H1 (cell line): Measurements from ENCODE around the gene SLC6A3. TPM values are rescaled to one million over a fixed set of nuclear protein-coding genes. Genes with fewer than 3 reads are reported as not detected.

Experiments used
- CTCF ChIA-PET: fragments of 300-600 bp; sonication (Branson Sonifier 250); formaldehyde crosslinking; loops from one replicate; lab custom pipeline; 2021; ENCODE audit not compliant: partially characterized antibody; lab: Charles Lee
- POLR2A ChIA-PET: fragments of 300-600 bp; sonication (Branson Sonifier 250); formaldehyde crosslinking; loops from one replicate; lab custom pipeline; 2021; ENCODE audit warnings: inconsistent platforms; ENCODE audit not compliant: partially characterized antibody; lab: Charles Lee
- DNase-seq, 2 experiments: peaks; one replicate each; pipeline versions ENCODE4 v3.0.0 to v3.0.0-alpha.2; 2010 to 2022; ENCODE audit warnings: low spot score in 2 of 2, low read depth in 1 of 2, mixed read lengths in 1 of 2
- FAIRE-seq: peaks from 2 replicates; lab custom pipeline; 2011; peaks lifted over from hg19 to GRCh38; lab: Jason Lieb, UNC
- H2AFZ ChIP-seq: 2 replicates; pipeline ENCODE4 v1.8.1; 2012; ENCODE audit warnings: low read length, inconsistent platforms
- H2AK5ac ChIP-seq: 2 replicates; pipeline ENCODE4 v1.6.1; 2013; ENCODE audit warnings: low read depth, low read length
- H2BK120ac ChIP-seq: replicated peaks from 2 replicates; pipeline ENCODE3; 2013; ENCODE audit warnings: low read depth, low read length, inconsistent platforms
- H2BK12ac ChIP-seq: 2 replicates; pipeline ENCODE4 v1.6.1; 2013; ENCODE audit warnings: low read depth, low read length
- H2BK15ac ChIP-seq: 2 replicates; pipeline ENCODE4 v1.6.1; 2013; ENCODE audit warnings: low read length
- H2BK20ac ChIP-seq: 2 replicates; pipeline ENCODE4 v1.6.1; 2013; ENCODE audit warnings: low read length
- H2BK5ac ChIP-seq: 2 replicates; pipeline ENCODE4 v1.6.1; 2013; ENCODE audit warnings: low read depth, low read length
- H3K14ac ChIP-seq: 2 replicates; pipeline ENCODE4 v1.6.1; 2013; ENCODE audit warnings: inconsistent platforms; ENCODE audit not compliant: insufficient read length
- H3K18ac ChIP-seq: 2 replicates; pipeline ENCODE4 v1.6.1; 2013; ENCODE audit warnings: low read length; ENCODE audit errors: extremely low read depth
- H3K23ac ChIP-seq: 2 replicates; pipeline ENCODE4 v1.6.1; 2013; ENCODE audit warnings: inconsistent platforms; ENCODE audit not compliant: insufficient read length
- H3K23me2 ChIP-seq: 2 replicates; pipeline ENCODE4 v1.6.1; 2013; ENCODE audit warnings: low read depth, low read length
- H3K27ac ChIP-seq: 2 replicates; pipeline ENCODE4 v1.6.1; 2011; ENCODE audit warnings: low read depth, low read length, inconsistent platforms
- H3K27me3 ChIP-seq, 4 experiments: replicated peaks in 1 of 4; 1 replicate in 1 of 4; 2 replicates in 3 of 4; pipeline versions ENCODE4 v1.6.1 to v1.8.1; 2011 to 2013; ENCODE audit warnings: low read length in 3 of 4, mild to moderate bottlenecking in 3 of 4, inconsistent platforms in 2 of 4, mixed read lengths in 2 of 4, moderate library complexity in 1 of 4; ENCODE audit not compliant: control insufficient read depth in 3 of 4, insufficient read depth in 3 of 4; ENCODE audit errors: extremely low read depth in 1 of 4
- H3K36me3 ChIP-seq, 4 experiments: 2 replicates each; pipeline versions ENCODE4 v1.6.1 to v1.8.1; 2011 to 2013; ENCODE audit warnings: mild to moderate bottlenecking in 4 of 4, low read length in 3 of 4, moderate library complexity in 2 of 4, control low read depth in 1 of 4, inconsistent platforms in 1 of 4; ENCODE audit not compliant: insufficient read depth in 4 of 4, control insufficient read depth in 2 of 4
- H3K4ac ChIP-seq: replicated peaks from 2 replicates; pipeline ENCODE3; 2013; ENCODE audit warnings: low read length, low read depth, mixed read lengths, inconsistent platforms; ENCODE audit not compliant: insufficient read length
- H3K4me1 ChIP-seq, 4 experiments: replicated peaks in 1 of 4; 1 replicate in 1 of 4; 2 replicates in 3 of 4; pipeline versions ENCODE4 v1.6.1 to v1.8.1; 2011 to 2013; ENCODE audit warnings: low read length in 3 of 4, inconsistent platforms in 2 of 4, mixed read lengths in 1 of 4; ENCODE audit not compliant: insufficient read depth in 4 of 4, control insufficient read depth in 3 of 4
- H3K4me2 ChIP-seq, 2 experiments: 2 replicates each; pipeline versions ENCODE4 v1.6.1 to v1.8.1; 2011 to 2013; ENCODE audit warnings: low read depth in 2 of 2, low read length in 2 of 2, control low read depth in 1 of 2, inconsistent platforms in 1 of 2, mild to moderate bottlenecking in 1 of 2; ENCODE audit not compliant: insufficient read depth in 1 of 2
- H3K4me3 ChIP-seq, 4 experiments: fragments of 200-600, 300-600 bp in 1 of 4; sonication (generic), shearing (Covaris generic), sonication (Bioruptor Twin) in 1 of 4; 2 replicates each; pipeline versions ENCODE4 v1.5.1 to v1.8.1; 2011 to 2016; ENCODE audit warnings: low read length in 4 of 4, low read depth in 3 of 4, control low read depth in 2 of 4, inconsistent platforms in 2 of 4, mild to moderate bottlenecking in 2 of 4, mixed read lengths in 1 of 4, moderate library complexity in 1 of 4; ENCODE audit not compliant: insufficient read depth in 2 of 4; ENCODE audit errors: extremely low read depth in 1 of 4
- H3K56ac ChIP-seq: replicated peaks from 2 replicates; pipeline ENCODE3; 2013; ENCODE audit warnings: low read depth, mild to moderate bottlenecking, mixed read lengths, low read length, inconsistent platforms; ENCODE audit not compliant: insufficient read length
- H3K79me1 ChIP-seq: 2 replicates; pipeline ENCODE4 v1.6.1; 2013; ENCODE audit warnings: low read depth, low read length, control low read depth
- H3K79me2 ChIP-seq, 2 experiments: 2 replicates each; pipeline versions ENCODE4 v1.6.1 to v1.8.1; 2012 to 2013; ENCODE audit warnings: low read length in 2 of 2, mild to moderate bottlenecking in 2 of 2, inconsistent platforms in 1 of 2; ENCODE audit not compliant: insufficient read depth in 2 of 2, control insufficient read depth in 1 of 2
- H3K9ac ChIP-seq, 4 experiments: replicated peaks in 1 of 4; 1 replicate in 1 of 4; 2 replicates in 3 of 4; pipeline versions ENCODE4 v1.6.1 to v1.8.1; 2011 to 2013; ENCODE audit warnings: low read depth in 3 of 4, low read length in 3 of 4, control low read depth in 2 of 4, mild to moderate bottlenecking in 2 of 4, moderate library complexity in 2 of 4, inconsistent platforms in 1 of 4; ENCODE audit errors: extremely low read depth in 1 of 4
- H3K9me3 ChIP-seq, 2 experiments: 2 replicates each; pipeline versions ENCODE4 v1.6.1 to v1.8.1; 2012 to 2013; ENCODE audit warnings: mild to moderate bottlenecking in 2 of 2, moderate library complexity in 2 of 2, control low read depth in 1 of 2, inconsistent platforms in 1 of 2, low read depth in 1 of 2, low read length in 1 of 2, mixed read lengths in 1 of 2; ENCODE audit not compliant: insufficient read depth in 2 of 2
- H4K20me1 ChIP-seq, 2 experiments: replicated peaks in 1 of 2; 2 replicates each; pipeline versions ENCODE3 to v1.8.1; 2011 to 2013; ENCODE audit warnings: inconsistent platforms in 2 of 2, low read length in 2 of 2, mild to moderate bottlenecking in 1 of 2; ENCODE audit not compliant: insufficient read depth in 2 of 2, control insufficient read depth in 1 of 2
- H4K5ac ChIP-seq: 2 replicates; pipeline ENCODE4 v1.6.1; 2013; ENCODE audit warnings: low read length, low read depth, mixed read lengths, inconsistent platforms; ENCODE audit not compliant: insufficient read length
- H4K8ac ChIP-seq: 2 replicates; pipeline ENCODE4 v1.8.0; 2013; ENCODE audit warnings: mild to moderate bottlenecking, moderate library complexity, low read length, inconsistent platforms; ENCODE audit not compliant: insufficient read depth; ENCODE audit errors: extremely low read depth
- H4K91ac ChIP-seq: replicated peaks from 2 replicates; pipeline ENCODE3; 2013; ENCODE audit warnings: low read length, mixed read lengths, inconsistent platforms; ENCODE audit not compliant: insufficient read length
- CHD2 ChIP-seq: IDR thresholded peaks from 2 replicates; pipeline ENCODE4 v1.6.1; 2012; ENCODE audit warnings: low read length, improper control_type of control experiment
- POLR2AphosphoS5 ChIP-seq: IDR thresholded peaks from 2 replicates; pipeline ENCODE4 v1.6.1; 2011; ENCODE audit warnings: low read depth, low read length
- WGBS, 2 experiments: shearing (Covaris generic) in 1 of 2; methylation state at CpG; one replicate each; pipeline versions ENCODE4 v1.1.6 to v1.1.7; 2013 to 2015; ENCODE audit warnings: low lambda C conversion rate in 2 of 2, mixed read lengths in 2 of 2, inconsistent platforms in 1 of 2, low coverage in 1 of 2, missing lambda C conversion rate in 1 of 2; ENCODE audit not compliant: insufficient replicate concordance in 2 of 2, insufficient coverage in 1 of 2, insufficient read length in 1 of 2; ENCODE audit errors: extremely low coverage in 1 of 2, missing lambda C conversion rate in 1 of 2; 5-methylcytosine and 5-hydroxymethylcytosine counted together
- polyA plus RNA-seq, 7 experiments: library from polyadenylated mRNA; depleted of rRNA in 3 of 7; stranded (reverse) in 5 of 7; unstranded in 2 of 7; fragments of >200 nt in 5 of 7; fragments of 200-250 nt in 2 of 7; gene quantifications; 1 replicate in 5 of 7; 2 replicates in 1 of 7; 4 replicates in 1 of 7; pipeline versions ENCODE4 v1.2.1 to v1.2.3, GENCODE V29; 2011 to 2013; ENCODE audit warnings: missing spikeins in 2 of 7, mixed read lengths in 2 of 7
- total RNA-seq: library from RNA; stranded (reverse); fragmentation: NEBNext Ultra II Directional; extraction: Animal tissue kit (Norgen Biotek cat#: 25700); gene quantifications from 2 replicates; pipeline ENCODE4 v1.2.1, GENCODE V29; 2021

Gene SLC6A3
- total and polyA plus RNA-seq, 2 of the 8 experiments (the other 6 are each of a cell fraction or from before 2014, with no cell fraction given): 0.48 to 0.91 TPM

- no peak overlapping the region for H3K14ac ChIP-seq
- CTCF ChIA-PET: interaction anchor here (0.8 to 5.6 kb wide), 7 partner anchors 8 to 87 kb away, joined by 3 to 47 read pairs (median 5); no protein-coding TSS in a partner anchor
- 0 out of 2 replicates have a peak, but pooled peaks cover 1% of the 10 kb centered on the region for H3K23me2 ChIP-seq
- no peaks in the 10 kb centered on the region for H3K4me1 ChIP-seq
- WGBS, 2 experiments: 92% methylated on average over 22 of the region's 37 CpGs; no CpG with 5 or more reads in 1 of the 2 experiments
- H3K36me3 ChIP-seq: peaks cover 17 to 77% (median 58%) of the 10 kb centered on the region in 4 experiments
- no peak overlapping the region for H3K4me3 ChIP-seq
- peaks cover 0 to 3% of the 10 kb centered on the region in 2 experiments; a peak in 1 of 4 replicates for H3K79me2 ChIP-seq
- no peak overlapping the region for H2BK5ac ChIP-seq
- FAIRE-seq (no peak), DNase-seq (no peak)
- H3K79me1 ChIP-seq: peaks cover 10% of the 10 kb centered on the region; the same call in 1 of the 2 replicates
- no peak overlapping the region for H2AFZ ChIP-seq
- no peak overlapping the region for H4K5ac ChIP-seq
- H3K4ac ChIP-seq: no peak overlapping the region
- H4K91ac ChIP-seq: no peak overlapping the region
- no peaks in the 10 kb centered on the region; a peak in 1 of 7 replicates for H3K27me3 ChIP-seq
- TF ChIP-seq POLR2AphosphoS5 (peak; percentile 37; the same call in 1 of the 2 replicates), CHD2 (no peak)
- no peak overlapping the region for H2BK120ac ChIP-seq
- POLR2A ChIA-PET: interaction anchor here (1.2 kb wide), 1 partner anchor 14 kb away, joined by 3 read pairs; no protein-coding TSS in a partner anchor
- H4K20me1 ChIP-seq: peaks cover 0 to 22% of the 10 kb centered on the region in 2 experiments
- no peak overlapping the region for H2BK20ac ChIP-seq
- no peak overlapping the region for H3K9ac ChIP-seq
- no peak overlapping the region for H2BK12ac ChIP-seq
- H3K56ac ChIP-seq: no peak overlapping the region
- no peak overlapping the region for H3K23ac ChIP-seq
- no peak overlapping the region for H2AK5ac ChIP-seq
- H3K4me2 ChIP-seq: no peak overlapping the region
- no peak overlapping the region for H2BK15ac ChIP-seq
- no peak overlapping the region for H3K18ac ChIP-seq
- peaks cover 9 to 10% of the 10 kb centered on the region in 2 experiments; a peak in 2 of 4 replicates for H3K9me3 ChIP-seq
- H3K27ac ChIP-seq: no peak overlapping the region
- H4K8ac ChIP-seq: no peak overlapping the region
Observed at GRCh38 chr5:1466631-1467265, 21.5 kb upstream of the SLC6A3 start.
